Brain microvascular endothelial cell (primary cell): Measurements from ENCODE around the gene AKAP7.

Source experiments
- DNase-seq: peaks from one replicate; pipeline ENCODE4 v3.0.0-alpha.2; 2020
- H3K27ac ChIP-seq: fragments of 250-450 bp; sonication (Bioruptor Pico); 2 replicates; pipeline ENCODE4 v1.5.1; 2020; ENCODE audit warnings: mild to moderate bottlenecking, moderate library complexity
- H3K27me3 ChIP-seq: fragments of 250-450 bp; sonication (Bioruptor Pico); replicated peaks from 2 replicates; pipeline ENCODE4 v1.5.1; 2020; ENCODE audit warnings: mild to moderate bottlenecking
- H3K36me3 ChIP-seq: fragments of 250-450 bp; sonication (Bioruptor Pico); replicated peaks from 2 replicates; pipeline ENCODE4 v1.5.1; 2020; ENCODE audit warnings: mild to moderate bottlenecking
- H3K4me3 ChIP-seq: 2 replicates; pipeline ENCODE4 v1.5.1; 2011; ENCODE audit warnings: low read depth, mild to moderate bottlenecking, control low read depth, low read length, moderate library complexity
- in situ Hi-C: cut with HindIII; loops from 2 replicates; pipeline ENCODE4 v1.10.0; 2017; ENCODE audit warnings: low sequenced_read_pairs, low pct_ligation_motif_present
- TF ChIP-seq, protein P1 (sequence below): IDR thresholded peaks from 2 replicates; pipeline ENCODE4 v1.5.1; 2011; ENCODE audit warnings: low read depth, mild to moderate bottlenecking, moderate library complexity, low read length, control low read depth, inconsistent platforms; ENCODE audit errors: missing control alignments

The AKAP7 gene

DNA sequence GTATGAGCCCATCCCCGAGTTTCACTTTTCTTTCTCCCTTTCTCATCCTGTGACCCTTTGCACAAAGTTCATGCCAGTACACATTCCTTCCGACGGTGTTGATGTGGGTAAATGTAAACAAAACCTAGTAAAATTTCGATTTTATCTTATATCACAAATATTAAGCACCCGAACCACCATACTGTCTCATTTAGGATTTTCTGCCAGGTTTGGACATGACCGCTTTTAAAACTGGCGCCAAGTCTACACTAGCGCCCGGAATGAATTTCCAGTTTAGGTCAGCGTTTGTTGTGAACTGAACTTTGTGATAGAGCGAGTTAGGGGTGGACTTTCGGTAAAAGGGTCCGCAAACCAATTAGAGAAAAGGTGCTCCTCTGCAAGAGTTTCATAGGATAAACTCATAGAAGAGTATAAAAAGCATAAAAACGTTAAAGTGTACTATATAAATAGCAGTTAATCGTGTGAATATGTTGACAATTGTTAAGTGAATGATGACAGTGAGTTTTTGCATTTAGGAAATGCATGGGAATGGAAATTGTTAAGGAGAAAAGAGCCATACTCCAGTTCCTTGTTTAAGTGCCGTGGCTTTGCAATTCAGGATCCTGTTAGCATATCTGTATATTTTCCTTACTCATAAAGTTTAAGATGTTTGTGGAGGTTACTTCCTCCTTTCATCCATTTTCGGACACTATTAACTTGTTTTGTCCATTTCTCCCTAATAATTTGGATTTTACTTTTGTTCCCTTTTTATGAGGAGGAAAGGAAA is 937 bp downstream of the AKAP7 start:
- no peaks in the 10 kb centered on the region for H3K36me3 ChIP-seq
- H3K4me3 ChIP-seq, result peak overlapping the region; percentile 71
- TF ChIP-seq, protein P1, sequence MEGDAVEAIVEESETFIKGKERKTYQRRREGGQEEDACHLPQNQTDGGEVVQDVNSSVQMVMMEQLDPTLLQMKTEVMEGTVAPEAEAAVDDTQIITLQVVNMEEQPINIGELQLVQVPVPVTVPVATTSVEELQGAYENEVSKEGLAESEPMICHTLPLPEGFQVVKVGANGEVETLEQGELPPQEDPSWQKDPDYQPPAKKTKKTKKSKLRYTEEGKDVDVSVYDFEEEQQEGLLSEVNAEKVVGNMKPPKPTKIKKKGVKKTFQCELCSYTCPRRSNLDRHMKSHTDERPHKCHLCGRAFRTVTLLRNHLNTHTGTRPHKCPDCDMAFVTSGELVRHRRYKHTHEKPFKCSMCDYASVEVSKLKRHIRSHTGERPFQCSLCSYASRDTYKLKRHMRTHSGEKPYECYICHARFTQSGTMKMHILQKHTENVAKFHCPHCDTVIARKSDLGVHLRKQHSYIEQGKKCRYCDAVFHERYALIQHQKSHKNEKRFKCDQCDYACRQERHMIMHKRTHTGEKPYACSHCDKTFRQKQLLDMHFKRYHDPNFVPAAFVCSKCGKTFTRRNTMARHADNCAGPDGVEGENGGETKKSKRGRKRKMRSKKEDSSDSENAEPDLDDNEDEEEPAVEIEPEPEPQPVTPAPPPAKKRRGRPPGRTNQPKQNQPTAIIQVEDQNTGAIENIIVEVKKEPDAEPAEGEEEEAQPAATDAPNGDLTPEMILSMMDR, result no peak
- H3K27ac ChIP-seq, result no peak overlapping the region
- DNase-seq, result peak; percentile 46
- H3K27me3 ChIP-seq, result no peaks in the 10 kb centered on the region
- in situ Hi-C loops, result no loop called here

DNA sequence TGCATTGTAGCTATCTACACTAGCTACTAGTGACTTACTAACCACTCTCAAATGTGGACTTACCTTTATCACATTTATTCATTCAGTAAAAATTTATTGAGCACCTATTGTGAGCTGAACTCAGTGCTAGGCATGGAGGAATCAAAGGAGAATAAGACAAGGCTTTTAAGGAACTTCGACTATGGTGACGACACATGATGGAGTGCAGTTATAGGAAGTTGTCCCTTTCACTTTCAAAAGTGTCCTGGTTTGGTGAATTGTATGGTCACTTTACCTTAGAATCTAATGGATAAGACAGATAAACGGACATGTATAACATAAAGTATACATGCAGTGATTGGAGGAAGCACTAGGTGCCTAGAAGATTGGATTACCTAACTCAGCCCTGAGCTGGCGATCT is 4.3 kb downstream of the AKAP7 start:
- no peak for DNase-seq
- no peak overlapping the region for H3K27ac ChIP-seq
- in situ Hi-C loops, result no loop called here
- H3K27me3 ChIP-seq, result no peaks in the 10 kb centered on the region
- H3K36me3 ChIP-seq, result no peaks in the 10 kb centered on the region
- H3K4me3 ChIP-seq, result no peak overlapping the region
- TF ChIP-seq, protein P1, result no peak

DNA sequence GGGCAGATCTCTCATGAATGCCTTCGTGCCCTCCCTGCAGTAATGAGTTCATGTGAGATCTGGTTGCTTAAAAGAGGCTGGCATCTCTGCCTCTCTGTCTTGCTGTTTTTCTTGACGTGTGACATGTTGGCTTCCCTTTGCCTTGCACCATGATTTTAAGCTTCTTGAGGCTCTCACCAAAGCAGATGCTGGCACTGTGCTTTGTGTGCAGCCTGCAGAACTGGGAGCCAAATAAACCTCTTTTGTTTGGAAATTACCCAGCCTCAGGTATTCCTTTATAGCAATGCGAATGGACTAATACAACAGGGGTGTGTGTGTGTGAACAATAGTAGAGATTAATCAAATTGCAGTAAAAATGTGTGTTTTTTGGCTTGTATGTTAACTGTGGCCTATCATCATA is 8.1 kb downstream of the AKAP7 start:
- no peaks in the 10 kb centered on the region for H3K27me3 ChIP-seq
- H3K27ac ChIP-seq, result no peak overlapping the region
- no peak overlapping the region for H3K4me3 ChIP-seq
- TF ChIP-seq, protein P1, result no peak
- no peak for DNase-seq
- H3K36me3 ChIP-seq, result no peaks in the 10 kb centered on the region
- in situ Hi-C loops, result no loop called here

DNA sequence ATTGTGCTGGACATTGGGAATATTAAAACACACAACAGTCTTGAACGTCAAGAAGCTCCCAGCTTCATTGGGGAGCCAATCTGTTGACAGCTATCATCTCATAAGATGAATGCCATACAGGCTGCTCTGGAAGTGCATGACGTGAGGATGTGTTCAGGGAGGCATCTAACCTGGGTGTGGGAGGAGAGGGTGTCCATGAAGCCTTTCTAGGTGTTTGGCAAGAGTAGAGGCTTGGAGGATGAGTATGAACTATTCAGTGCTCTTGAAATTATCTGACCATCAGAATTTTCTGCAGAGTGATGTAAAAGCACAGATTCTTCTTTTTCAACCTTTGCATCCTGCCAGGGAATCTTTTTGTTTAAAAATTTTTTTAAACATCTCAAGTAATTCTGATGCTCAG is 11.6 kb downstream of the AKAP7 start:
- H3K27me3 ChIP-seq, result no peaks in the 10 kb centered on the region
- no peak for DNase-seq
- in situ Hi-C loops, result no loop called here
- H3K27ac ChIP-seq, result no peak overlapping the region
- H3K36me3 ChIP-seq, result no peaks in the 10 kb centered on the region
- H3K4me3 ChIP-seq, result no peak overlapping the region
- TF ChIP-seq, protein P1, result no peak

DNA sequence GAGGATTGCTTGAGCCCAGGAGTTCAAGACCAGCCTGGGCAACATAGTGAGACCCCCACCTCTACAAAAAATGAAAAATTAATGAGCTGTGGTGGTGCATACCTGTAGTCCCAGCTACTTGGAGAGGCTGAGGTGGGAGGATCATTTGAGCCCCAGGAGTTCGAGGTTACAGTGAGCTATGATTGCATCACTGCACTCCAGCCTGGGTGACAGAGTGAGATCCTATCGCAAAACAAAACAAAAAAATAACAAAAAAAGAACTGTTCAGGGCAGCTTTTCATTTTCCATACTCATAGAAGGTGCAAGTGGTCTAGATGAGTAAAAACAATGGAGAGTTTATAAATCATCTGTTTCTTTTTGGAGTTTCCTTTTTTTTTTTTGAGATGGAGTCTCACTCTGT is 21.1 kb downstream of the AKAP7 start:
- in situ Hi-C loops, result no loop called here
- TF ChIP-seq, protein P1, result no peak
- no peaks in the 10 kb centered on the region for H3K27me3 ChIP-seq
- no peak overlapping the region for H3K27ac ChIP-seq
- no peak for DNase-seq
- no peaks in the 10 kb centered on the region for H3K36me3 ChIP-seq
- no peak overlapping the region for H3K4me3 ChIP-seq

DNA sequence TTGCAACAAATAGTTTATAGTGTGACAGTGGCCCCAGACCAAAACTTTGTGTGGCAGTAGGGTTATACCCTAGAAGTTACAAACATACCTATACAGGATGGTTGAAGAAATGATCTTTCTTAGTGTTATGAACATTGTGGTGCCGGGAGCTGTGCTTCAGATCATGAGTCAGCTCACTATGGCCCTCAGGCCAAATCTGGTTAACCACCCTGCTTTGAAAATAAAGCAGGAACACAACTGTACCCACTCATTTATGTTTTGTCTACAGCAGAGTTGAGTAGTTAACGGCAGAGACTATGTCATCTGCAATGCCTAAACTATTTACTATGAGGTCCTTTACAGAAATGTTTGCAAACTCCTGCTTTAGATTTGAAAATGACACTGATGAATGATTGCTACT is 24.3 kb downstream of the AKAP7 start:
- no peak overlapping the region for H3K4me3 ChIP-seq
- TF ChIP-seq, protein P1, result no peak
- no peaks in the 10 kb centered on the region for H3K36me3 ChIP-seq
- in situ Hi-C loops, result no loop called here
- no peaks in the 10 kb centered on the region for H3K27me3 ChIP-seq
- peak; percentile 72 for DNase-seq
- no peak overlapping the region for H3K27ac ChIP-seq
